Measurements from ENCODE around the gene MARK2. TPM values are rescaled to one million over a fixed set of nuclear protein-coding genes. Genes with fewer than 3 reads are reported as not detected.

The MARK2 gene
- total RNA-seq, 1 experiment from 2014 or later, result 14.8 TPM

DNA sequence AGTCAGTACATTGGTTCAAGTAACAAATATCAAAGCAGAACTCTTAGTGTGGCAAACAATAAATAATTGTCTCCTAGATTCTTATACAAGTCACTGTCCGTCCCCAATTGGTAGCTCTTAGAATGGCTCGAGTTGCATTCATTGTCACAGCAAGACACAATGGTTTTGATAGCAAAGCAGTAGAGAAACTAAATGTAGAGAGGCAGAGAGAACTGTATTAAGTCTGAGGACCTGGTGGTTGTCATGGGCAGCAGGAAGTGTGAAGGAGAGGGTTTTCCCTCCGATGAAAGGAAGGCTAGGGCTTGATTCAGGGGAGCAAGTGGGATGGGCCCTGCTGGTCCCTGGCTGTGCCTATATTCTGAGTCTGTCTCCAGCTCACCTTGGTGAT, 41.5 kb downstream of the MARK2 start:
- DNase-seq (ENCODE audit: low spot score), result no peak

DNA sequence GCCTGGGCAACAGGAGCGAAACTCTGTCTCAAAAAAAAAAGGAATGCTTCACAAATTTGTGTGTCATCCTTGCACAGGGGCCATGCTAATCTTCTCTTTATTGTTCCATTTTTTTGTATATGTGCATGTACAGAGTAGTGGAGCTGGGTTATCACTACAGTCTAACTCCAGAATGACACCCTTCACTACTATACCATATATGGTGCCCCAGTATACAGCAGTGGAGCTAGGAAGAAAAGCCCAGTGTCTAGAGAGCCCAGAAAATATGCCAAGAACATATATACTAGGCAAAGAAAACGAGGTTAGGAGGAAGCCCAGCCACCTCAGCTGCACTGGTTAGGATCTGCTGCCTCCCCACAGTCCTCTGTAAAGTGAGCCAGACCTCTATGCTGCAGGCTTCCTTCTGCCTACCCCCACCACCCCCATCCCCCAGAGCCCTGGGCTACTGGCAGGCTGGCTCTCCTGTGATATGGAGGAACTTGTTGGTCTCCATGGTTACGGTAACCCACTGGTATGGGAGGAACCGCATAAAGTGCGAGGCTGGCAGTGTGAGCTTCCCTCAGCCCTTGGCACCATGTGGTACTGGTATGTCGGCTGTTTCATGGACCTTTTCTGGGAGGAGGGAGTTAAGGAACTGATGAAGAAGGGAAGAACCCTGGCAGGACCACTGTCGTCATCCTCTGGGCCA, 43.8 kb downstream of the MARK2 start:
- DNase-seq (ENCODE audit: low spot score), result no peak

DNA sequence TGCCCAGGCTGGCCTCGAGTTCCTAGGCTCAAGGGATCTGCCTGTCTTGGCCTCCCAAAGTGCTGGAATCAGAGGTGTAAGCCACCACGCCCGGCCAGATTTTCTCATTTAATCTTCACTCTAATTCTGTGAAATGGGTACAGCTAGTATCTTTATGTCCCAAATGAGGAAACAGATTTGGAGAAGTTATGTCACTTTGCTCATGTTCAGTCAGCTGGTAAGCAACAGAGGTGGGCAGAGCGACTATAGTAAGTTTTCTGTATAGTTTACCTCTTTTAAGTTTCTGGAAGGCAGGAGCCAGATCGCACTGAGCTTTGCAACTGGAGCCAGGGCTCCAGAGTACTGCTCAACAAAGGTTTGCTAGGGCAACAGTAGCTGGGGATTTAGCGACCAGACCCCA, 44.9 kb downstream of the MARK2 start:
- no peak for DNase-seq (ENCODE audit: low spot score)

GRCh38 chr11:63884196-63884932, 45.5 kb downstream of the MARK2 start:
- no peak for DNase-seq (ENCODE audit: low spot score)

DNA sequence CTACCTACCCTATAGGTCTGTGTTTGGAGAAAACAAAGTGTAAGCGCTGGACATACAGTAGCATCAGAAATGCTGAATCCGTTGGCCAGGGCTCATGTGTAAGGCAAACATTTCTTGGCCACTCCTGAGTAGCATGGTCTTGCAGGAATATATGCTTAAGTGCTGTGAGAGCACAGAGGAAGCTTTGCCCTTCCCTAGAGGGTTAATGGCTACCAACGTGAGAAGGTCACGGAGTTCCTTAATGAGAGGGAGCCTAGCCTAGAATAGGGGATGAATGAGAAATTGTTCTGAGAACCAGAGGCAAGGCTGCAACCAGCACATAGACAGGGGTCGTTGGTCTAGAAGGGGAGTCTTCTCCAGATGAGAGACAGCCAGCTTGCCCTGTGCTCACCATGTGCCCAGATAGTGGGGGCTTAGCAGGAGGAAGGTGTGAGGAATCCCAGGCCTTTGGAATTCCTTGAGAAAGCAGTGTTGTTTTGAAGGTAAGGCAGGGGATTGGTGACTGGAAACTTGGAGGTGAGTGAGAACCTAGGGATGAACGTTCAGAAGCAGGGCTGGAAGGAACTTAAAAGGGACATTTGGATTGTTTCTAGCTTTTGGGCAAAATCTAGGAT, 48.6 kb downstream of the MARK2 start:
- no peak for DNase-seq (ENCODE audit: low spot score)

DNA sequence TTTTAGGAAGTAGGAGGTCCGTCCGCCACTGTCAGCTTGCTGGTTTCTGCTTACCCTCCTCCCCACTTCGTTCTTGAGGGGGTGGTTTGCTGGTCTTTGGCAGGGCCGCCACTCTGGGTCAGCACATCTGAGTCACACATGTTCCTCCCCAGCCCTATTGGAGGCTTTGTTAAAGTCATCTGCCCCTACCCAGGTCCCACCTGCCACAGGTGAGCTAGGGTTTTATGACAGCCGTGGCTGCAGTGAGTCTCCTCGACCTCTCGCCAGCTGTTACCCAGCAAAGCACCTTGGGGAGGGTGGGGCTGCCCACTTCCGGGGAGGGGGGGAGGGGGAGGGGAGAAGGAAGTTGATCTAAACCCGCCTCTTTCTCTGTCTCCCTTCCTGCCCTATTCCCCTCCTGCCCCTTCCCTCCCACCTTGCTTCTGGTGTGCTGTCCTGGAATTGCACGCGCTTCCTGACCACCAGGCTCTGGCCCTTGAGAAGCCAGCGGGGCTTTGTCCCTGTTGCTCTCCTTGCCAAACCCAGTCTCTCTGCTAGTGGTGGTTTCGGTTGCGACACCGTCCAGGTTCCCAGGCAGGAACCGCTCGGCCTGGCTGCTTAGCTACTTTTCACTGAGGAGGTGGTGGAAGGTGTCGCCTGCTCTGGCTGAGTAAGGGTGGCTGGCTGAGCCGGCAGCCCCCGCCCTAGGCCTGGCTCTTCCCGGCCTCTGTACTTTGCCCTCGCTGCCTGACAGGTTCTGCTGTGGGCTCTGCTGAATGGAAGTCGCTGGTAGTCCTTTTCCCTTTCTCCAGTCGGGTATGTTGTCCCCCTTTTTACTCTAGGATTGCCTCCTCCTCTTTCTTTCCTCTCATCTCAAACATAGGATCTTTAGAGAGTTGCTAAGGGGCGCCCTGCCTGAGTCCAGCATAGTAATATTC, 49.5 kb downstream of the MARK2 start:
- peak; percentile 29 for DNase-seq (ENCODE audit: low spot score)

DNA sequence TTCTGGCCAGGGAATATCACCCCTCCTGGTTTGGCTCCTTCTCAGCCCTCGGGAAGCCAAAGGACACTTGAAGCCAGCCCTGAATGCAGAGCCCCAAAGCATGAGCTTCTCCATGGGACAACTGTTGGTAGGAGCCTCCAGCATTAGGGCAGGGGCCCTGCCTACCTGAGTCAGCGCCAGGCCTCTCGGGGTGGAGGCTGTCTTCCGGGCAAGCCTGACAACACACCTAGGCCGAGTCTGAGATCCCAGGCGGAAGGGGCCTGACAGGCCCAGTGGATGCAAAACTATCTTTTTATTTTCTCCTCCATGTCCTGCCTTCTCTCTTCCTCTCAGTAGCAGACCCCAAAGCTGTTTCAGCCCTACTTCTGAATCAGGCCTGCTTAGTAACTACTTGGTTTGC, 50.4 kb downstream of the MARK2 start:
- no peak for DNase-seq (ENCODE audit: low spot score)

DNA sequence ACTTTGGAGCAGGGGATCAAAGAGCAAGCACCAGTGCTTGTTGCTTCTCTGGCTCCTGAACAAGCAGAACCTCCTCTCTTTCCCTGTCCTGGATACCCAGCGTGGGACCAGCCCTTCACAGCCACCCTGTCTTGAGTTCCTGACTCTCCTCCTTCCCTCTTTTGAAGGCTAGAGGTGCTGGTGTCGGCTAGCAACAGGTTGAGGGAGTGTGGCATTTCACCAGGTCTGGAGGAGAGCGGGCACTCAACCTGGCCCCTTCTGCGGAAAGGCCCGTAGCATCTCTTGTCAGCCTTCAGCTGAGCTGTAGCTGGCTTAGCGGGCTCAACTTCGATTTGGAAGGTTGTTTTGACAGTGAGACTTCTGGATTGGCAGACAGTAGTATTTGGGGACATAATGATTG, 51.5 kb downstream of the MARK2 start:
- DNase-seq (ENCODE audit: low spot score), result no peak

- DNase-seq (ENCODE audit: low spot score), result no peak
These were observed 53.3 kb downstream of the MARK2 start for GRCh38 chr11:63892228-63892627.

- DNase-seq (ENCODE audit: low spot score), result no peak
These were observed 54.4 kb downstream of the MARK2 start for GRCh38 chr11:63893355-63893754.

- DNase-seq (ENCODE audit: low spot score), result no peak
These were observed 57.2 kb downstream of the MARK2 start for GRCh38 chr11:63896071-63896470.

DNA sequence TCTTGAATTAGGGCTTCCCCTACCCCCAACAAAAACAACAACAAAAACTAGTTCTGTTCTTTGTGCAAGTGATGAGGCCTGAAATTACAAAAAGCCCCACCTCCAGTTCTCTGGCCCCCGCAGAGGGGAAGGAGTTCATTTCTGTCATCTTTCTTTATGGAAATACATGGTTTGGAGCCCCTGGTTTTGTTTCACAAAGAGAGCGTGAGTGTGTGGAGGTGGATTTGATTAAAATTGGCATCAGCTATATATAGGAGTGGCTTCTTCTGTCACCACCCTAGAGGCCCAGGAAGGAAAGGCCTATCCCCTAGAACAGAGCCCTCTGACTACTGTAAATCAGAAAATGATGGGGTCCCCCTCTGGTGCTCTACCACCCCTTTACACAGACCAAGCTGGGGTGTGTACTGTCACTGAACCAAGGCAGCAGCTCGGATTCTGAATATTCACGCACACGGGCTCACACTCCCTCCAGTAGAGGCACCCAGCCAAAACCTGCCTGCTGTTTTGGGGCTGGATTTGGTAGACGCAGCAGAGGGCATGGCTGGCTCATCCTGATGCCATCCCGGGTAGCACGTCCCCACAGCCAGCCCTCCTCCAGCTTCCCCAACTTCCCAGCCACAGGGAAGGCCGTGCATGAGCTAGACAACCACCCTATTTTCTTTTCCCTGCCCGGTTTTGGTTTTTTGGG, 58.7 kb downstream of the MARK2 start:
- DNase-seq (ENCODE audit: low spot score), result no peak

- DNase-seq (ENCODE audit: low spot score), result no peak
These were observed 62.8 kb downstream of the MARK2 start for GRCh38 chr11:63901660-63902059.

GRCh38 chr11:63903884-63904283, 65.0 kb downstream of the MARK2 start:
- no peak for DNase-seq (ENCODE audit: low spot score)

GRCh38 chr11:63904743-63905142, 65.8 kb downstream of the MARK2 start:
- no peak for DNase-seq (ENCODE audit: low spot score)

- DNase-seq (ENCODE audit: low spot score), result no peak
These were observed 66.3 kb downstream of the MARK2 start for GRCh38 chr11:63905179-63905578.

DNA sequence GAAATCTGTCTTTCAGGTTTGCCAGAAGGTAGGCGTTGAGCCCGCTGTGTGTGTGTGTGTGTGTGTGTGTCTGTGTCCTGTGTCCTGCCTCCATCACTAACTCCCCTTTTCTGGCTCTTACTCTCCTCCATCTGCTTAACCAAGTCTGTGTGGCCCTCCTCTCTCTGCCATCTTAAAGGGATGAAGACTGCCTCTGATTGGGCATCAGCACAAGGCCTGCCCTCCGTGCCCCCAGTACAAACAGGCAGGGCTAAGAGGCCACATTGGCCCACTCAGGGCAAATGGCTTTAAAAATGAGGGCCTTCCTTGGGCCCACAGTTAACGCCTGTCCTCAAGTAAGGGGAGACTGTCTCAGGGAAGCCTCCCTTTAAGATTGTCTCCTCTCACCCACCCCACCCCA, 67.2 kb downstream of the MARK2 start:
- no peak for DNase-seq (ENCODE audit: low spot score)

DNA sequence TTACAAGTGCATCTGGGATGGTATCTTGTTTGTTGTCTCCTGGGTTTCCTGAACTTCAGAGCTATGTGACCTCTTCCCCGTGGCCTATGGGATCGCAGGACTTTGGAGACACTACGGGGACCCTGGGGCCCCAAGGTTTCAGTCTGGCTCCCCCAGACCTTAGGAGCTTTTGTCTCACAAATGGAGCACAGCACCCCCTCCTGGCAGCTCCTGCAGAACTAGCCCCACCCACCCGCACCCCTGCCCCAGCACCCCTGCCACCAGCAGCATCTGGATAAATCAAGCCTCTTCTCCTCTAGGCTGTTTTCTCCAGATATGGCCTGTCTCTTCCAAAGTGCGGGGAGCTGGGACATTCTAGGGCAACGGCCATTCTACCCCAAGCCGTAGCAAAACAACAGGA, 67.7 kb downstream of the MARK2 start:
- no peak for DNase-seq (ENCODE audit: low spot score)

GRCh38 chr11:63907063-63907462, 68.2 kb downstream of the MARK2 start:
- no peak for DNase-seq (ENCODE audit: low spot score)

- no peak for DNase-seq (ENCODE audit: low spot score)
These were observed 69.1 kb downstream of the MARK2 start for GRCh38 chr11:63907808-63908530.
